ENCODE measurements around the gene KCTD13. TPM values are rescaled to one million over a fixed set of nuclear protein-coding genes. Genes with fewer than 3 reads are reported as not detected.
"Not testable (repeated sequence)": the region's sequence is repeated elsewhere in the genome, so short reads cannot be mapped to it uniquely, and the experiment has no call there.

KCTD13 gene
- total RNA-seq, 3 donors from 2014 or later = 42.7 to 45.4 (median 44.1) TPM

GRCh38 chr16:29891525-29892457, 34.2 kb downstream of the KCTD13 start:
- H3K27me3 Mint-ChIP-seq (ENCODE audit: low read depth) = peaks cover 11% of the 10 kb centered on the region
- H3K4me1 Mint-ChIP-seq (ENCODE audit: low read depth) = no peaks in the 10 kb centered on the region

GRCh38 chr16:29889372-29889771, 36.7 kb downstream of the KCTD13 start:
- not testable (repeated sequence) for H3K36me3 Mint-ChIP-seq (ENCODE audit: insufficient read depth); H3K4me3 Mint-ChIP-seq; ATAC-seq; H3K27me3 Mint-ChIP-seq (ENCODE audit: low read depth); H3K4me1 Mint-ChIP-seq (ENCODE audit: low read depth); DNase-seq; H3K9me3 Mint-ChIP-seq

More at GRCh38 chr16:29891525-29892457, 34.2 kb downstream of the KCTD13 start:
- Mint-ChIP-seq H3K4me3 (no peak overlapping the region), H3K9me3 (no peaks in the 10 kb centered on the region), H3K36me3 (ENCODE audit: insufficient read depth) (no peaks in the 10 kb centered on the region)
- DNase-seq = no peak
- no peak for ATAC-seq

- Mint-ChIP-seq H3K4me3 (no peak overlapping the region), H3K9me3 (no peaks in the 10 kb centered on the region), H3K36me3 (ENCODE audit: insufficient read depth) (no peaks in the 10 kb centered on the region), H3K27me3 (ENCODE audit: low read depth) (peaks cover 20% of the 10 kb centered on the region), H3K4me1 (ENCODE audit: low read depth) (no peaks in the 10 kb centered on the region)
- DNase-seq (no peak), ATAC-seq (no peak)
Measured at GRCh38 chr16:29883987-29884386, 42.0 kb downstream of the KCTD13 start.

GRCh38 chr16:29881050-29881449, 45.0 kb downstream of the KCTD13 start:
- ATAC-seq = no peak
- Mint-ChIP-seq H3K9me3 (no peaks in the 10 kb centered on the region), H3K4me3 (no peak overlapping the region), H3K27me3 (ENCODE audit: low read depth) (peaks cover 35% of the 10 kb centered on the region), H3K4me1 (ENCODE audit: low read depth) (peaks cover 14% of the 10 kb centered on the region), H3K36me3 (ENCODE audit: insufficient read depth) (no peaks in the 10 kb centered on the region)
- no peak for DNase-seq

GRCh38 chr16:29878172-29878571, 47.9 kb downstream of the KCTD13 start:
- Mint-ChIP-seq H3K27me3 (ENCODE audit: low read depth) (peaks cover 33% of the 10 kb centered on the region), H3K9me3 (no peaks in the 10 kb centered on the region), H3K4me3 (no peak overlapping the region), H3K4me1 (ENCODE audit: low read depth) (peaks cover 16% of the 10 kb centered on the region), H3K36me3 (ENCODE audit: insufficient read depth) (no peaks in the 10 kb centered on the region)
- no peak for ATAC-seq
- no peak for DNase-seq

- Mint-ChIP-seq H3K4me3 (peak overlapping the region; percentile 73), H3K36me3 (ENCODE audit: insufficient read depth) (no peaks in the 10 kb centered on the region), H3K4me1 (ENCODE audit: low read depth) (peaks cover 16% of the 10 kb centered on the region), H3K9me3 (no peaks in the 10 kb centered on the region), H3K27me3 (ENCODE audit: low read depth) (peaks cover 27% of the 10 kb centered on the region)
- ATAC-seq = peak; percentile 68 to 69
- DNase-seq = peak; percentile 28
Measured at GRCh38 chr16:29877266-29877961, 48.6 kb downstream of the KCTD13 start.

GRCh38 chr16:29876594-29877249, 49.3 kb downstream of the KCTD13 start:
- Mint-ChIP-seq H3K4me1 (ENCODE audit: low read depth) (peaks cover 16% of the 10 kb centered on the region), H3K36me3 (ENCODE audit: insufficient read depth) (no peaks in the 10 kb centered on the region), H3K9me3 (no peaks in the 10 kb centered on the region), H3K4me3 (peak overlapping the region; percentile 67), H3K27me3 (ENCODE audit: low read depth) (peaks cover 27% of the 10 kb centered on the region)
- ATAC-seq (peak; percentile 61 to 66), DNase-seq (peak; percentile 35)

- no peak for DNase-seq
- peak overlapping the region; percentile 67 for H3K4me3 Mint-ChIP-seq
- peaks cover 26% of the 10 kb centered on the region for H3K27me3 Mint-ChIP-seq (ENCODE audit: low read depth)
- no peaks in the 10 kb centered on the region for H3K36me3 Mint-ChIP-seq (ENCODE audit: insufficient read depth)
- peak in 1 of 2 donors; percentile 19 for ATAC-seq
- peaks cover 16% of the 10 kb centered on the region for H3K4me1 Mint-ChIP-seq (ENCODE audit: low read depth)
- no peaks in the 10 kb centered on the region for H3K9me3 Mint-ChIP-seq
Measured at GRCh38 chr16:29876217-29876593, 49.8 kb downstream of the KCTD13 start.

- DNase-seq = no peak
- Mint-ChIP-seq H3K27me3 (ENCODE audit: low read depth) (peaks cover 22% of the 10 kb centered on the region), H3K36me3 (ENCODE audit: insufficient read depth) (no peaks in the 10 kb centered on the region), H3K4me1 (ENCODE audit: low read depth) (peaks cover 16% of the 10 kb centered on the region), H3K4me3 (no peak overlapping the region), H3K9me3 (no peaks in the 10 kb centered on the region)
- no peak for ATAC-seq
Measured at GRCh38 chr16:29875206-29875605, 50.8 kb downstream of the KCTD13 start.

- DNase-seq (no peak), ATAC-seq (no peak)
- Mint-ChIP-seq H3K4me3 (no peak overlapping the region), H3K4me1 (ENCODE audit: low read depth) (peaks cover 16% of the 10 kb centered on the region), H3K9me3 (no peaks in the 10 kb centered on the region), H3K27me3 (ENCODE audit: low read depth) (peaks cover 19% of the 10 kb centered on the region), H3K36me3 (ENCODE audit: insufficient read depth) (no peaks in the 10 kb centered on the region)
Measured at GRCh38 chr16:29873319-29873718, 52.7 kb downstream of the KCTD13 start.

GRCh38 chr16:29871822-29872546, 54.0 kb downstream of the KCTD13 start:
- DNase-seq (no peak), ATAC-seq (no peak)
- no peaks in the 10 kb centered on the region for H3K36me3 Mint-ChIP-seq (ENCODE audit: insufficient read depth)
- H3K9me3 Mint-ChIP-seq = no peaks in the 10 kb centered on the region
- peaks cover 8% of the 10 kb centered on the region for H3K4me1 Mint-ChIP-seq (ENCODE audit: low read depth)
- H3K27me3 Mint-ChIP-seq (ENCODE audit: low read depth) = peaks cover 11% of the 10 kb centered on the region
- no peak overlapping the region for H3K4me3 Mint-ChIP-seq

GRCh38 chr16:29869067-29869466, 57.0 kb downstream of the KCTD13 start:
- not testable (repeated sequence) for H3K9me3 Mint-ChIP-seq; H3K4me3 Mint-ChIP-seq; ATAC-seq; DNase-seq; H3K27me3 Mint-ChIP-seq (ENCODE audit: low read depth); H3K36me3 Mint-ChIP-seq (ENCODE audit: insufficient read depth); H3K4me1 Mint-ChIP-seq (ENCODE audit: low read depth)

GRCh38 chr16:29868396-29869009, 57.5 kb downstream of the KCTD13 start:
- no peaks in the 10 kb centered on the region for H3K4me1 Mint-ChIP-seq (ENCODE audit: low read depth)
- H3K27me3 Mint-ChIP-seq (ENCODE audit: low read depth) = peaks cover 2% of the 10 kb centered on the region
- no peaks in the 10 kb centered on the region for H3K9me3 Mint-ChIP-seq
- H3K36me3 Mint-ChIP-seq (ENCODE audit: insufficient read depth) = no peaks in the 10 kb centered on the region
- DNase-seq (no peak), ATAC-seq (no peak)
- H3K4me3 Mint-ChIP-seq = no peak overlapping the region
